Measurements from ENCODE around the gene MYBPHL. TPM values are rescaled to one million over a fixed set of nuclear protein-coding genes. Genes with fewer than 3 reads are reported as not detected.
A peak's percentile ranks its signal among the peaks of the same experiment; 100 is the strongest.

Gene MYBPHL
- total RNA-seq, 1 donor from 2014 or later = not detected

GRCh38 chr1:109265016-109265415 lies 41.8 kb downstream of the MYBPHL start:
- peaks cover 4 to 5% of the 10 kb centered on the region in 2 donors for H3K36me3 ChIP-seq
- H3K9me3 ChIP-seq = no peaks in the 10 kb centered on the region
- no peaks in the 10 kb centered on the region for H3K4me1 ChIP-seq
- H3K27me3 ChIP-seq = no peaks in the 10 kb centered on the region
- no peak overlapping the region for H3K27ac ChIP-seq
- intact Hi-C loops (cut with DNase I) = no loop called here
- H3K4me3 ChIP-seq = no peak overlapping the region
- TF ChIP-seq, protein P1, sequence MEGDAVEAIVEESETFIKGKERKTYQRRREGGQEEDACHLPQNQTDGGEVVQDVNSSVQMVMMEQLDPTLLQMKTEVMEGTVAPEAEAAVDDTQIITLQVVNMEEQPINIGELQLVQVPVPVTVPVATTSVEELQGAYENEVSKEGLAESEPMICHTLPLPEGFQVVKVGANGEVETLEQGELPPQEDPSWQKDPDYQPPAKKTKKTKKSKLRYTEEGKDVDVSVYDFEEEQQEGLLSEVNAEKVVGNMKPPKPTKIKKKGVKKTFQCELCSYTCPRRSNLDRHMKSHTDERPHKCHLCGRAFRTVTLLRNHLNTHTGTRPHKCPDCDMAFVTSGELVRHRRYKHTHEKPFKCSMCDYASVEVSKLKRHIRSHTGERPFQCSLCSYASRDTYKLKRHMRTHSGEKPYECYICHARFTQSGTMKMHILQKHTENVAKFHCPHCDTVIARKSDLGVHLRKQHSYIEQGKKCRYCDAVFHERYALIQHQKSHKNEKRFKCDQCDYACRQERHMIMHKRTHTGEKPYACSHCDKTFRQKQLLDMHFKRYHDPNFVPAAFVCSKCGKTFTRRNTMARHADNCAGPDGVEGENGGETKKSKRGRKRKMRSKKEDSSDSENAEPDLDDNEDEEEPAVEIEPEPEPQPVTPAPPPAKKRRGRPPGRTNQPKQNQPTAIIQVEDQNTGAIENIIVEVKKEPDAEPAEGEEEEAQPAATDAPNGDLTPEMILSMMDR (IDR thresholded peaks at IDR 0.05) = no peak
- DNase-seq (ENCODE audit: low spot score in 2 of 2) = no peak

DNA sequence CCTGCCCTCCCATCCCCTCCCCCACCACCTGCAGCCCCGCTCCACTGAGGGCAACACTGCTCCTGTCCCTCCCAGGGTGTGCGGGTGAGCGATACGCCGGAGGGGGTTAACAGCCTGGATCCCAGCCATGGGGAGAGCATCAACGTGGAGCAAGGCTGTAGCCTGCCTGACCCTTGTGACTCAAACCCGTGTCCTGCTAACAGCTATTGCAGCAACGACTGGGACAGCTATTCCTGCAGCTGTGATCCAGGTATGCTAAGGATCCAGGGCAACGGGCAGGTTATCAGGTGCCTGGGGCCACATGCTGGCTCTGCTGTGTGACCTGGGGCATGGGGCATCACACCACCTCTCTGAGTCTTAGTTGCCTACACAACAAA lies 42.4 kb downstream of the MYBPHL start:
- H3K4me3 ChIP-seq = no peak overlapping the region
- TF ChIP-seq, protein P1 (IDR thresholded peaks at IDR 0.05) = no peak
- no peak overlapping the region for H3K27ac ChIP-seq
- H3K36me3 ChIP-seq = peaks cover under 1 to 4% of the 10 kb centered on the region in 2 donors
- DNase-seq (ENCODE audit: low spot score in 2 of 2) = no peak
- H3K9me3 ChIP-seq = no peaks in the 10 kb centered on the region
- intact Hi-C loops (cut with DNase I) = no loop called here
- H3K4me1 ChIP-seq = no peaks in the 10 kb centered on the region
- H3K27me3 ChIP-seq = no peaks in the 10 kb centered on the region

- Histone ChIP-seq H3K27ac (no peak overlapping the region), H3K36me3 (peaks cover 0 to under 1% of the 10 kb centered on the region in 2 donors), H3K27me3 (no peaks in the 10 kb centered on the region), H3K4me3 (no peak overlapping the region), H3K9me3 (no peaks in the 10 kb centered on the region), H3K4me1 (no peaks in the 10 kb centered on the region)
- intact Hi-C loops (cut with DNase I) = loop anchor here (1.0 kb wide), 1 partner anchor 136 kb away; no protein-coding TSS in a partner anchor
- DNase-seq (ENCODE audit: low spot score in 2 of 2) = peak; percentile 34 to 87
- TF ChIP-seq, protein P1 (IDR thresholded peaks at IDR 0.05) = peak; percentile 85 to 97 (median 93)
These were observed 43.0 kb downstream of the MYBPHL start for GRCh38 chr1:109263597-109264378.

- Histone ChIP-seq H3K36me3 (no peaks in the 10 kb centered on the region), H3K4me1 (no peaks in the 10 kb centered on the region), H3K9me3 (no peaks in the 10 kb centered on the region), H3K4me3 (no peak overlapping the region), H3K27ac (no peak overlapping the region), H3K27me3 (no peaks in the 10 kb centered on the region)
- intact Hi-C loops (cut with DNase I) = loop anchor here (1.0 kb wide), 1 partner anchor 136 kb away; no protein-coding TSS in a partner anchor
- TF ChIP-seq, protein P1 (IDR thresholded peaks at IDR 0.05) = no peak
- DNase-seq (ENCODE audit: low spot score in 2 of 2) = no peak
These were observed 43.6 kb downstream of the MYBPHL start for GRCh38 chr1:109263234-109263596.

GRCh38 chr1:109262231-109263055 lies 44.4 kb downstream of the MYBPHL start:
- H3K4me3 ChIP-seq = no peak overlapping the region
- DNase-seq (ENCODE audit: low spot score in 2 of 2) = no peak
- H3K9me3 ChIP-seq = no peaks in the 10 kb centered on the region
- H3K4me1 ChIP-seq = no peaks in the 10 kb centered on the region
- H3K27me3 ChIP-seq = no peaks in the 10 kb centered on the region
- no peak overlapping the region for H3K27ac ChIP-seq
- no peaks in the 10 kb centered on the region for H3K36me3 ChIP-seq
- intact Hi-C loops (cut with DNase I) = loop anchor here (1.0 kb wide), 1 partner anchor 137 kb away; no protein-coding TSS in a partner anchor
- TF ChIP-seq, protein P1 (IDR thresholded peaks at IDR 0.05) = no peak

Data from ascending aorta (tissue), 2 donors.